Gastroesophageal sphincter (tissue), 4 donors: Measurements from ENCODE around the gene GLRA2. TPM values are rescaled to one million over a fixed set of nuclear protein-coding genes. Genes with fewer than 3 reads are reported as not detected.

Experiments used
- ATAC-seq: fragments of 150-250 bp; one replicate; pipeline ENCODE4 v1.9.1; 2016; ENCODE audit warnings: mild to moderate bottlenecking, moderate library complexity
- H3K27ac ChIP-seq, 4 donors: fragments of 200-600 bp; sonication (generic) in 3 of 4; 1 replicate in 3 of 4; 2 replicates in 1 of 4; pipeline ENCODE4 v1.5.1; 2016 to 2019
- H3K27me3 ChIP-seq: fragments of 200-600 bp; sonication (generic); one replicate; pipeline ENCODE4 v1.5.1; 2019
- H3K36me3 ChIP-seq, 2 donors: fragments of 200-600 bp; sonication (generic); one replicate each; pipeline ENCODE4 v1.5.1; 2019; ENCODE audit warnings: control low read depth in 1 of 2
- H3K4me1 ChIP-seq, 3 donors: fragments of 200-600 bp; sonication (generic); 1 replicate in 2 of 3; 2 replicates in 1 of 3; pipeline ENCODE4 v1.5.1; 2016 to 2019; ENCODE audit warnings: control low read depth in 2 of 3
- H3K4me3 ChIP-seq, 2 donors: fragments of 200-600 bp; sonication (generic); one replicate each; pipeline ENCODE4 v1.5.1; 2019; ENCODE audit warnings: mild to moderate bottlenecking in 1 of 2, moderate library complexity in 1 of 2
- H3K9me3 ChIP-seq, 3 donors: fragments of 200-600 bp; sonication (generic); one replicate each; pipeline ENCODE4 v1.5.1; 2017 to 2019; ENCODE audit warnings: control low read depth in 2 of 3
- EP300 ChIP-seq: sonication (generic); formaldehyde crosslinking; IDR thresholded peaks from one replicate; pipeline ENCODE4 v1.6.1; 2017; ENCODE audit warnings: antibody characterized with exemption, mild to moderate bottlenecking
- POLR2A ChIP-seq, 2 donors: fragments of 450-650 bp; IDR thresholded peaks; one replicate each; pipeline ENCODE4 v1.6.1; 2017; ENCODE audit warnings: antibody characterized with exemption in 2 of 2, mild to moderate bottlenecking in 2 of 2, moderate library complexity in 1 of 2
- POLR2AphosphoS5 ChIP-seq: sonication (generic); formaldehyde crosslinking; IDR thresholded peaks from one replicate; pipeline ENCODE4 v1.6.1; 2017; ENCODE audit warnings: antibody characterized with exemption
- WGBS, 2 donors: methylation state at CpG; one replicate each; pipeline ENCODE4 v1.1.5; 2018; ENCODE audit warnings: low coverage in 1 of 2; 5-methylcytosine and 5-hydroxymethylcytosine counted together
- total RNA-seq, 4 donors: library from RNA; depleted of rRNA; stranded (reverse); fragments of >200 nt; gene quantifications; one replicate each; pipeline ENCODE4 v1.1.0, GENCODE V29; 2016
- TF ChIP-seq, protein P1 (sequence below), 4 experiments: fragments of 200-600 bp in 2 of 4; fragments of 450-650 bp in 2 of 4; sonication (generic) in 1 of 4; IDR thresholded peaks; one replicate each; pipeline ENCODE4 v1.5.1; 2017 to 2019; ENCODE audit warnings: antibody characterized with exemption in 4 of 4, mild to moderate bottlenecking in 2 of 4, moderate library complexity in 2 of 4

The GLRA2 gene
- not detected for total RNA-seq

DNA sequence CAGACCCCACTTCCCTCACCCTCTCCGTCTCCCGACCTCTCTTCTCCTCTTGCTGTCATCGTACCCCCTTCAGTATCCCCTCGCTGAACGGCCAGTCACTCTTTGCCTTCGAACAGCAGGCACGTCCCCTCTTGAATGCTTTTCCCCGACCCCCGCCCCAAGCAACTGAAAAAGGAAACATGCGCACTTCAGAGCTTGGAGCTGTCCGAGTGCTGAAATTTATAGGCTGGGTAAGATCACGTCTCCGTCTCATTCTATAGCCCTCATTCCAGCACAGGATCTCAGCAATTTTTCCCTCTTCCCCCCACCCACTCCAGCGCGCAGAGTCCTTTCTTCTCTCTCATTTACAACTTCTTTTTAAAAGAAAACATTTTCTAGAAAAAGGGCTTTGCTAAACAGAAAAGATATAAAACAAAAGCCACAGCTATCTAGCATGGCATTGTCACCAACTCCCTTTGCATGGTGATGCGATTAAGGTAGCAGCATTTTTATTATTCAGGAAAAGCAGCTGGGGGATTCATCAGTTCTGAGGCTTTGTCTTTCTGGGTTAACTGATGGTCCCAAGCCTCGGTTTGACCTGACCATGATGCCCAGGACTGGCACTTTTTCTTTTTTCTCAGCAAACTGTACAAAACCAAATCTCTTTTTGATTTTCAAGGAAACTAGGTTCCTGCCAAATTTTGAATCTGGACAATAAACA lies at the start of gene GLRA2:
Gene GLRA2 (plus strand): TSS at position 247 of the 700 bp plus-strand sequence. CDS start 522 bp downstream, outside the sequence.
- WGBS, 2 donors, result 7 to 20% methylated on average over 3 to 11 of the region's 17 CpGs
- H3K27me3 ChIP-seq, result no peaks in the 10 kb centered on the region
- no peak within 1 kb of the TSS for H3K27ac ChIP-seq
- H3K36me3 ChIP-seq, result no peaks in the 10 kb centered on the region
- H3K9me3 ChIP-seq, result no peaks in the 10 kb centered on the region
- H3K4me1 ChIP-seq, result peaks cover 0 to 5% (median 0%) of the 10 kb centered on the region in 3 donors
- TF ChIP-seq POLR2AphosphoS5, result no peak
- TF ChIP-seq, protein P1, sequence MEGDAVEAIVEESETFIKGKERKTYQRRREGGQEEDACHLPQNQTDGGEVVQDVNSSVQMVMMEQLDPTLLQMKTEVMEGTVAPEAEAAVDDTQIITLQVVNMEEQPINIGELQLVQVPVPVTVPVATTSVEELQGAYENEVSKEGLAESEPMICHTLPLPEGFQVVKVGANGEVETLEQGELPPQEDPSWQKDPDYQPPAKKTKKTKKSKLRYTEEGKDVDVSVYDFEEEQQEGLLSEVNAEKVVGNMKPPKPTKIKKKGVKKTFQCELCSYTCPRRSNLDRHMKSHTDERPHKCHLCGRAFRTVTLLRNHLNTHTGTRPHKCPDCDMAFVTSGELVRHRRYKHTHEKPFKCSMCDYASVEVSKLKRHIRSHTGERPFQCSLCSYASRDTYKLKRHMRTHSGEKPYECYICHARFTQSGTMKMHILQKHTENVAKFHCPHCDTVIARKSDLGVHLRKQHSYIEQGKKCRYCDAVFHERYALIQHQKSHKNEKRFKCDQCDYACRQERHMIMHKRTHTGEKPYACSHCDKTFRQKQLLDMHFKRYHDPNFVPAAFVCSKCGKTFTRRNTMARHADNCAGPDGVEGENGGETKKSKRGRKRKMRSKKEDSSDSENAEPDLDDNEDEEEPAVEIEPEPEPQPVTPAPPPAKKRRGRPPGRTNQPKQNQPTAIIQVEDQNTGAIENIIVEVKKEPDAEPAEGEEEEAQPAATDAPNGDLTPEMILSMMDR (IDR thresholded peaks at IDR 0.05), result no peak
- TF ChIP-seq EP300, result no peak
- TF ChIP-seq POLR2A (IDR thresholded peaks at IDR 0.05), result no peak
- no peak within 1 kb of the TSS for H3K4me3 ChIP-seq
- ATAC-seq, result no peak

DNA sequence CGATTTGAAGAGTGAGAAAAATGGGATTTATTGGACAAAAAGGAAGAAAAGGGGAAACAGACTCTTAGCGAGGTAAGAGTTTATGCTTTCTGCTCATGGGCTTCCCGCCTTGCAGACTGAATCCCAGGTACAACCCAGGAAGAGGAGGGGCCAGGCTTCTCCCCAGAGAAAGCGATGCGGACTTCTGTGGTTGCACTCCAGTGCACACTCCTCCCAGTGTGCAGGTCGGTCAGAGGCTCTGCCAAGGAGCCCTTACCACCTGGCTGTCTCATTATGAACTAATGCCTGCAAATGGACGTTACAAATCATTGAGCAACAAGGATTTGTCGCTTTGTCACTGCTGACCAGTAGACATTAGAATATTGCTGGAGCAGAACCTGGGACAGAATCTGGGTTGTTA lies 39.9 kb upstream of the GLRA2 start:
- no peak overlapping the region for H3K4me3 ChIP-seq
- no peak for ATAC-seq
- no peaks in the 10 kb centered on the region for H3K4me1 ChIP-seq
- WGBS, 2 donors, result 63 to 100% methylated on average over 3 to 8 of the region's 8 CpGs
- no peaks in the 10 kb centered on the region for H3K36me3 ChIP-seq
- no peaks in the 10 kb centered on the region for H3K9me3 ChIP-seq
- H3K27ac ChIP-seq, result no peak overlapping the region
- no peaks in the 10 kb centered on the region for H3K27me3 ChIP-seq
- TF ChIP-seq EP300 (no peak), POLR2AphosphoS5 (no peak), POLR2A (IDR thresholded peaks at IDR 0.05) (no peak)
- TF ChIP-seq, protein P1 (IDR thresholded peaks at IDR 0.05), result no peak

GRCh38 chrX:14491689-14492088 lies 37.6 kb upstream of the GLRA2 start:
- no peaks in the 10 kb centered on the region for H3K36me3 ChIP-seq
- no peak for TF ChIP-seq POLR2AphosphoS5
- TF ChIP-seq, protein P1 (IDR thresholded peaks at IDR 0.05), result no peak
- TF ChIP-seq EP300, result no peak
- no peak for TF ChIP-seq POLR2A (IDR thresholded peaks at IDR 0.05)
- 20% methylated on average over 1 of the region's 3 CpGs; no CpG with 5 or more reads in 1 of the 2 donors for WGBS, 2 donors

DNA sequence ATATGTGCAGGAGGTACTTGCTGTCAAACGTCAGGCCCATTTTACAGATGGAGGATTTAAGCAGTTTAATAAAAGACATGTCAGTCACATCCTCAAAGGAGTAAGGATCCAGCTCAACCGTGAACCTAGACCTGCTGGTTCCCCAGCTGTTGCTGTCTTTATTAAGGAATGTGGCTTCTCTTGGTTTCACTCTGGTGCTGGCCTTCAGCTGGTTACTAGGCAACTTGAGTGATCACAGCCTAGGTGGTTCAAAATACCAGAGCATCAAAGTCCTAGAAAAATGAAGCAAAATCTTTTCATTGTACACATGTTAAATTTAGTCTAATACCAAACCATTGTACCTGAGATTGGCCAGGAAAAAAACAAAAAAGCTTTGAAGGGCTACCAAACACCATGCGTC lies 32.7 kb upstream of the GLRA2 start:
- TF ChIP-seq, protein P1 (IDR thresholded peaks at IDR 0.05), result no peak
- TF ChIP-seq EP300 (no peak), POLR2A (IDR thresholded peaks at IDR 0.05) (no peak), POLR2AphosphoS5 (no peak)
- no peaks in the 10 kb centered on the region for H3K9me3 ChIP-seq
- no peak for ATAC-seq
- H3K4me1 ChIP-seq, result peaks cover 0 to 15% (median 0%) of the 10 kb centered on the region in 3 donors
- WGBS, 2 donors, result 24 to 44% methylated on average over 2 to 3 of the region's 3 CpGs
- peak overlapping the region in 1 of 2 donors; percentile 29 for H3K4me3 ChIP-seq
- peak overlapping the region; percentile 29 to 60 (median 54) for H3K27ac ChIP-seq
- H3K36me3 ChIP-seq, result no peaks in the 10 kb centered on the region
- H3K27me3 ChIP-seq, result no peaks in the 10 kb centered on the region

More at GRCh38 chrX:14491689-14492088, 37.6 kb upstream of the GLRA2 start:
- Histone ChIP-seq H3K9me3 (no peaks in the 10 kb centered on the region), H3K4me1 (peaks cover 0 to 2% (median 0%) of the 10 kb centered on the region in 3 donors), H3K27me3 (no peaks in the 10 kb centered on the region), H3K27ac (no peak overlapping the region), H3K4me3 (no peak overlapping the region)
- no peak for ATAC-seq

- Histone ChIP-seq H3K9me3 (no peaks in the 10 kb centered on the region), H3K27ac (peak overlapping the region; percentile 29 to 60 (median 54)), H3K36me3 (no peaks in the 10 kb centered on the region), H3K4me1 (peaks cover 0 to 20% (median 0%) of the 10 kb centered on the region in 3 donors), H3K4me3 (peak overlapping the region; percentile 29), H3K27me3 (no peaks in the 10 kb centered on the region)
- no peak for ATAC-seq
- TF ChIP-seq POLR2AphosphoS5 (no peak), POLR2A (IDR thresholded peaks at IDR 0.05) (no peak), EP300 (no peak)
- TF ChIP-seq, protein P1 (IDR thresholded peaks at IDR 0.05), result no peak
- 0 to 9% methylated on average over 4 of the region's 4 CpGs for WGBS, 2 donors
These were observed 32.1 kb upstream of the GLRA2 start for GRCh38 chrX:14497184-14497666.
